ENCODE measurements around the gene PNLIPRP2. TPM values are rescaled to one million over a fixed set of nuclear protein-coding genes. Genes with fewer than 3 reads are reported as not detected.

The PNLIPRP2 gene
- total and polyA plus RNA-seq, 2 of the 4 experiments (the other 2 are of a cell fraction) = not detected

- Histone ChIP-seq H3K4ac (ENCODE audit: low read depth, low read length) (no peak overlapping the region), H3K9me3 (ENCODE audit: control insufficient read depth, insufficient read depth, low read length) (no peaks in the 10 kb centered on the region), H4K5ac (ENCODE audit: low read depth, low read length) (no peak overlapping the region), H2BK120ac (ENCODE audit: low read depth, low read length) (no peak overlapping the region), H2BK5ac (ENCODE audit: low read depth, low read length, poor library complexity, severe bottlenecking) (no peak overlapping the region), H4K20me1 (ENCODE audit: insufficient read depth, low read length) (no peaks in the 10 kb centered on the region), H3K4me2 (ENCODE audit: low read depth, low read length) (no peak overlapping the region), H4K91ac (ENCODE audit: insufficient read depth, low read depth, low read length) (no peak overlapping the region), H3K4me3 (ENCODE audit: insufficient read depth, low read depth, low read length) (no peak overlapping the region), H3K56ac (ENCODE audit: extremely low read depth, insufficient read depth, low read length) (no peak overlapping the region), H3K79me1 (ENCODE audit: low read depth in 1 of 2, low read length in 2 of 2) (no peaks in the 10 kb centered on the region), H3K9ac (ENCODE audit: low read depth, low read length) (no peak overlapping the region), H3K36me3 (ENCODE audit: control insufficient read depth, insufficient read depth, low read length) (no peaks in the 10 kb centered on the region), H2AK5ac (ENCODE audit: low read depth, low read length) (no peak overlapping the region), H3K4me1 (ENCODE audit: control insufficient read depth, insufficient read depth, low read length) (no peaks in the 10 kb centered on the region), H3K9me1 (ENCODE audit: insufficient read depth, low read length) (no peaks in the 10 kb centered on the region), H3K18ac (ENCODE audit: low read depth, low read length) (no peak overlapping the region), H3K27ac (ENCODE audit: insufficient read depth, low read length) (no peak overlapping the region), H2AK9ac (replicated peaks; ENCODE audit: low read depth, low read length, poor library complexity) (no peak overlapping the region), H2AFZ (replicated peaks; ENCODE audit: low read length, poor library complexity) (no peak overlapping the region), H2BK20ac (ENCODE audit: low read depth, low read length) (no peak overlapping the region), H3K14ac (replicated peaks; ENCODE audit: low read depth, low read length) (no peak overlapping the region), H3K23ac (ENCODE audit: low read depth, low read length) (no peak overlapping the region), H2BK15ac (ENCODE audit: low read depth, low read length) (no peak overlapping the region), H4K8ac (ENCODE audit: low read depth in 2 of 2, low read length in 2 of 2) (no peak overlapping the region), H3K27me3 (ENCODE audit: control insufficient read depth, insufficient read depth, low read length) (no peaks in the 10 kb centered on the region; the same call in 1 of the 2 replicates)
- no peak for DNase-seq
- intact Hi-C loops (cut with micrococcal nuclease) = no loop called here
- dilution Hi-C loops (cut with HindIII; ENCODE audit: low sequenced_read_pairs, unreplicated experiment) = no loop called here
- CTCF ChIA-PET = no interaction called here
- 60% methylated on average over 1 of the region's 2 CpGs; no CpG with 5 or more reads in 1 of the 2 experiments for WGBS, 2 experiments (ENCODE audit: extremely low coverage in 2 of 2, insufficient read length in 1 of 2)
- no TSS peak for BruUV-seq (replicated peaks)
- in situ Hi-C loops (cut with MboI; ENCODE audit: low sequenced_read_pairs) = no loop called here
- no peak for TF ChIP-seq CEBPB (IDR thresholded peaks at IDR 0.05; ENCODE audit: low read depth, low read length)
- no peak for TF ChIP-seq POLR2A (IDR thresholded peaks at IDR 0.05; ENCODE audit: low read depth, low read length)
- no peak for TF ChIP-seq RCOR1 (IDR thresholded peaks at IDR 0.05; ENCODE audit: insufficient replicate concordance, low read length)
- TF ChIP-seq, protein P1, sequence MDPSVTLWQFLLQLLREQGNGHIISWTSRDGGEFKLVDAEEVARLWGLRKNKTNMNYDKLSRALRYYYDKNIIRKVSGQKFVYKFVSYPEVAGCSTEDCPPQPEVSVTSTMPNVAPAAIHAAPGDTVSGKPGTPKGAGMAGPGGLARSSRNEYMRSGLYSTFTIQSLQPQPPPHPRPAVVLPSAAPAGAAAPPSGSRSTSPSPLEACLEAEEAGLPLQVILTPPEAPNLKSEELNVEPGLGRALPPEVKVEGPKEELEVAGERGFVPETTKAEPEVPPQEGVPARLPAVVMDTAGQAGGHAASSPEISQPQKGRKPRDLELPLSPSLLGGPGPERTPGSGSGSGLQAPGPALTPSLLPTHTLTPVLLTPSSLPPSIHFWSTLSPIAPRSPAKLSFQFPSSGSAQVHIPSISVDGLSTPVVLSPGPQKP (IDR thresholded peaks at IDR 0.05; ENCODE audit: borderline replicate concordance, low read depth, low read length) = no peak
- TF ChIP-seq RAD21 (IDR thresholded peaks at IDR 0.05; ENCODE audit: low read length) = no peak
- TF ChIP-seq, protein P2, sequence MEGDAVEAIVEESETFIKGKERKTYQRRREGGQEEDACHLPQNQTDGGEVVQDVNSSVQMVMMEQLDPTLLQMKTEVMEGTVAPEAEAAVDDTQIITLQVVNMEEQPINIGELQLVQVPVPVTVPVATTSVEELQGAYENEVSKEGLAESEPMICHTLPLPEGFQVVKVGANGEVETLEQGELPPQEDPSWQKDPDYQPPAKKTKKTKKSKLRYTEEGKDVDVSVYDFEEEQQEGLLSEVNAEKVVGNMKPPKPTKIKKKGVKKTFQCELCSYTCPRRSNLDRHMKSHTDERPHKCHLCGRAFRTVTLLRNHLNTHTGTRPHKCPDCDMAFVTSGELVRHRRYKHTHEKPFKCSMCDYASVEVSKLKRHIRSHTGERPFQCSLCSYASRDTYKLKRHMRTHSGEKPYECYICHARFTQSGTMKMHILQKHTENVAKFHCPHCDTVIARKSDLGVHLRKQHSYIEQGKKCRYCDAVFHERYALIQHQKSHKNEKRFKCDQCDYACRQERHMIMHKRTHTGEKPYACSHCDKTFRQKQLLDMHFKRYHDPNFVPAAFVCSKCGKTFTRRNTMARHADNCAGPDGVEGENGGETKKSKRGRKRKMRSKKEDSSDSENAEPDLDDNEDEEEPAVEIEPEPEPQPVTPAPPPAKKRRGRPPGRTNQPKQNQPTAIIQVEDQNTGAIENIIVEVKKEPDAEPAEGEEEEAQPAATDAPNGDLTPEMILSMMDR (conservative IDR thresholded peaks at IDR 0.05; ENCODE audit: low read depth, low read length) = no peak
- TF ChIP-seq FOS (IDR thresholded peaks at IDR 0.05; ENCODE audit: low read depth, low read length) = no peak
- TF ChIP-seq MAZ (IDR thresholded peaks at IDR 0.05; ENCODE audit: borderline replicate concordance, low read depth, low read length) = no peak
- TF ChIP-seq, protein P3, sequence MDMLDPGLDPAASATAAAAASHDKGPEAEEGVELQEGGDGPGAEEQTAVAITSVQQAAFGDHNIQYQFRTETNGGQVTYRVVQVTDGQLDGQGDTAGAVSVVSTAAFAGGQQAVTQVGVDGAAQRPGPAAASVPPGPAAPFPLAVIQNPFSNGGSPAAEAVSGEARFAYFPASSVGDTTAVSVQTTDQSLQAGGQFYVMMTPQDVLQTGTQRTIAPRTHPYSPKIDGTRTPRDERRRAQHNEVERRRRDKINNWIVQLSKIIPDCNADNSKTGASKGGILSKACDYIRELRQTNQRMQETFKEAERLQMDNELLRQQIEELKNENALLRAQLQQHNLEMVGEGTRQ (IDR thresholded peaks at IDR 0.05; ENCODE audit: low read depth, low read length) = no peak
- TF ChIP-seq RFX5 (IDR thresholded peaks at IDR 0.05; ENCODE audit: low read depth, low read length) = no peak
- no peak for TF ChIP-seq CHD1 (IDR thresholded peaks at IDR 0.05; ENCODE audit: low read depth, low read length)
- TF ChIP-seq MAFK (IDR thresholded peaks at IDR 0.05; ENCODE audit: low read depth, low read length) = no peak
- POLR2A ChIA-PET (ENCODE audit: unreplicated experiment) = no interaction called here
- no peak for ATAC-seq (ENCODE audit: low read depth)
Measured at GRCh38 chr10:116614796-116615195, 6.0 kb upstream of the PNLIPRP2 start.

Measured in IMR-90 (cell line).